ENCODE results near the gene FRMD4B.

GRCh38 chr3:69379661-69380060 lies 6.2 kb downstream of the FRMD4B start:
- TF ChIP-seq CTCF (IDR thresholded peaks at IDR 0.05) = no peak
- TF ChIP-seq POLR2A (IDR thresholded peaks at IDR 0.05) = no peak

Measured in lower leg skin (tissue), 3 donors.